Right kidney (tissue), 9 donors: ENCODE measurements around the gene NEK3.
"Not testable (repeated sequence)": the region's sequence is repeated elsewhere in the genome, so short reads cannot be mapped to it uniquely, and the experiment has no call there.

Experiments used
- DNase-seq: peaks from one replicate; pipeline ENCODE4 v3.0.0-alpha.2; 2016
- long read RNA-seq, 8 donors: transcript quantifications; one replicate each; lab custom pipeline, GENCODE V29; 2026

The NEK3 gene, protein sequence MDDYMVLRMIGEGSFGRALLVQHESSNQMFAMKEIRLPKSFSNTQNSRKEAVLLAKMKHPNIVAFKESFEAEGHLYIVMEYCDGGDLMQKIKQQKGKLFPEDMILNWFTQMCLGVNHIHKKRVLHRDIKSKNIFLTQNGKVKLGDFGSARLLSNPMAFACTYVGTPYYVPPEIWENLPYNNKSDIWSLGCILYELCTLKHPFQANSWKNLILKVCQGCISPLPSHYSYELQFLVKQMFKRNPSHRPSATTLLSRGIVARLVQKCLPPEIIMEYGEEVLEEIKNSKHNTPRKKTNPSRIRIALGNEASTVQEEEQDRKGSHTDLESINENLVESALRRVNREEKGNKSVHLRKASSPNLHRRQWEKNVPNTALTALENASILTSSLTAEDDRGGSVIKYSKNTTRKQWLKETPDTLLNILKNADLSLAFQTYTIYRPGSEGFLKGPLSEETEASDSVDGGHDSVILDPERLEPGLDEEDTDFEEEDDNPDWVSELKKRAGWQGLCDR
- long read RNA-seq, donor 1, partial matches to known transcripts, result 0 of 1 reads
- long read RNA-seq, donor 1, other reads (novel, unspliced or antisense), result 0 of 1 reads
- long read RNA-seq, donor 2, partial matches to known transcripts, result 0 of 2 reads
- long read RNA-seq, donor 2, other reads (novel, unspliced or antisense), result 0 of 2 reads
- long read RNA-seq, donor 3, partial matches to known transcripts, result 0 of 1 reads
- long read RNA-seq, donor 3, other reads (novel, unspliced or antisense), result 0 of 1 reads
- long read RNA-seq, donor 4, result 0 reads
- long read RNA-seq, donor 5, partial matches to known transcripts, result 0 of 1 reads
- long read RNA-seq, donor 5, other reads (novel, unspliced or antisense), result 0 of 1 reads
- long read RNA-seq, donor 6, result 0 reads
- long read RNA-seq, donor 7, result 0 reads
- long read RNA-seq, donor 8, result 0 reads

GRCh38 chr13:52159159-52159982 lies at the start of gene NEK3:
TSS of gene NEK3 (minus strand) at chr13:52159597. CDS start at chr13:52156191, 3,406 bp downstream.
- peak; percentile 93 for DNase-seq

DNA sequence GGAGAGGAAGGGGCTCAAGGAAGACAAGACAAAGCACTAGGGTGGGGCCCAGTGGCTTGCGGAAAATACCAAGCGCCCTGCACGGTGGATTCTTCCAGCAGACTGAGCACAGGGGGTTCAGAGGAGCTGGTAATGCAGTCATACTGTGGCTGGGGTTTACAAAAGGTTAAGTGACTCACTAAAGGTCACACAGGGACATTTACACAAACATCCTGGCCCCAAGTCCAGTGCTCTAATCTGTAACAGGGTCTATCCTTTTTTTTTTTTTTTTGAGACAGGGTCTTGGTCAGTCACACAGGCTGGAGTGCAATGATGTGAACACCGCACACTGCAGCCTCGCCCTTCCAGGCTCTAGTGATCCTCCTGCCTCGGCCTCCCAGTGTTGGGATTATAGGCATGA lies 49.0 kb upstream of the NEK3 start:
- not testable (repeated sequence) for DNase-seq

DNA sequence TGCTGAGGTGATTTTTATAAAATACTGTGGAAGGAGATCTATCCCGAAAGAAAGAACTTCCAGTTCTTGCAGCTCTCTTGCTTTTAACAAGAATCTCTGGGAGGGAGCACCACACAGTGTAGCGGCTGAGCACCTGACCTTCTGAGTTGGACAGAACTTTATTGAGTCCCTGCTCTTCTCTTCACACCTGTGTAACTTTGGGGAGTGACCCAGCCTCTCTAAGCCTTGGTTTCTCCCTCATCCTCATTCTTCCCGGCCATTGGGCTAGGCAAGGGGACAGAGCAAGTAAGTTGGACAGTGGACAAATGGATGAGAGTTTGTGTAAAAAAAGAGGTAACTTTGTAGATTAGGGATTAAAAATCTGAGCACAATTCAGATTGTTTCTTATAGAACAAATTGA lies 48.5 kb upstream of the NEK3 start:
- not testable (repeated sequence) for DNase-seq

- not testable (repeated sequence) for DNase-seq
Measured at GRCh38 chr13:52207337-52207736, 47.9 kb upstream of the NEK3 start.

DNA sequence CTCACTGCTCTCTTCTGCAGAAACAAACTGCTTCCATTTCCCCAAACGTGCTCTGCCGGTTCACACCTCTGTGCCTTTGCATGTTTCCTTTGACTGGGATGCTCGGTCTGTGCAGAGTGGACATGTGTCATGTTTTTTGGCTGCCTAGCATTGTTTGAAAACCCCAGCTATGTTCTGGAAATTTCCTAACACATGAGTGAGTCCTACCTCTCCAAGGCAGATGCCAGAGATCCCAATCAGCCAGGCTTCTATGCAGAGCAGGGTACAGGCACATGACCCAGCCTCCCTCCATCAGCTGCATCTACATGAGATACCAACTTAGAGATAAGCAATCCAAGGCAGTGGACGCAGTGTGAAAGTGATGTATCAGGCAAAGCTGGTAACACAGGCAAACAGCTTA lies 45.1 kb upstream of the NEK3 start:
- not testable (repeated sequence) for DNase-seq

GRCh38 chr13:52203864-52204263 lies 44.5 kb upstream of the NEK3 start:
- not testable (repeated sequence) for DNase-seq

- DNase-seq, result not testable (repeated sequence)
Measured at GRCh38 chr13:52202506-52202905, 43.1 kb upstream of the NEK3 start.

GRCh38 chr13:52201439-52202193 lies 42.2 kb upstream of the NEK3 start:
- DNase-seq, result not testable (repeated sequence)

DNA sequence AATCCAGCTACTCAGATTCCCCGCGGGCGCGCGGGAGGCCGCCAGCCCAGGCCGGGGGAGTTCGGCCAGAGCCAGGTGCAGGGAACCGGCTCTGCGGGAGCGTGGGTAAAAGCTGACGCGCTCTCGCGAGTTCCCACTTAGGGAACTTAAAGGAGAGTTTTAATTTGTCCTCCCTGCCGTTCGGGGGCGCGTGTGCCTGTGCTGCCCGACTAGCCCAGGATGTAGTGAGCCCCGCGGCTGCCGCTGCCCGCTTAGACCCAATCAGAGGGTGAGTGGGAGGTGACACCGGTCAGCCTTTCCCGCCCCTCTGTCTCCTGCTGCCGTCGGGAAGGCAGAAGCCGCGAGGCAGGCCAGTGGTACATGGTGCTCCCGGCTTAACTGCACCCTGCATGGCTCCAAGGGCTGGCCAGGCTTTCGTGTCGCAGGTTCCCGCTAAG lies 36.0 kb upstream of the NEK3 start:
- peak; percentile 77 for DNase-seq

GRCh38 chr13:52194184-52194868 lies 34.9 kb upstream of the NEK3 start:
- DNase-seq, result peak; percentile 91

GRCh38 chr13:52193587-52194183 lies 34.3 kb upstream of the NEK3 start:
- DNase-seq, result not testable (repeated sequence)

DNA sequence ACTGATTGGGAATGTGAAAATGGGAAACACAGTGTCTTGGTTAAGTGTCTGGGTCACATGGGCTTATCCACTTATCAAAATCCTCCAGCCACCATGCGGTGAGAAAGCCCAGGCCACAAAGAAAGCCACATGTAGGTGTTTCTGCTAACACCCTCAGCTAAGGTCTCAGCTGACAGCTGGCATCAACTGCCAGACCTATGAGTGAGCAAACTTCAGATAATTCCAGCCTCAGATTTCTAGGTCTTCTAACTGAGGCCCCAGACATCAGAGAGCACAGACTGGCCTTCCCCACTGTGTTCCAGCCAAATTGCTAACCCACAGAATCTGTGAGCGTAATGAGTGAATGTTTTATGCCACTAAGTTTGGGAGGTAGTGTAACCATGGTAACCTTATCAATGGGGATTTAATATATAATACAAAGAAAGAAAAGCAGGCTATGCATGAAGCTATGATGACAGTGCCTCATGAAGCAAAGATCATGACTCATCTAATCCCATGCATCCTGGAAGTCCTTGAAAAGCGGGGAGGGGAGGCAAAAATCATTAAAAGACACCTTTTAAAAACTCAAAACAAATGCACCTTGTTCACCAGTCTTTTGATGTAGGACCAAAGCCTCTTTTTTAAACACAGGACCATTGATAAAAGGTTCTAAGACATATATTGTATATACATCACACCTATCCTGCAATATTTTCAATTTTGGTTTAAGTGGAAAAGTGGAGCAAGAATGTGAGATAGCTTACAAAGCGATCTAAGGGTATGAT lies 28.2 kb upstream of the NEK3 start:
- DNase-seq, result not testable (repeated sequence)

GRCh38 chr13:52187029-52187423 lies 27.6 kb upstream of the NEK3 start:
- no peak for DNase-seq

DNA sequence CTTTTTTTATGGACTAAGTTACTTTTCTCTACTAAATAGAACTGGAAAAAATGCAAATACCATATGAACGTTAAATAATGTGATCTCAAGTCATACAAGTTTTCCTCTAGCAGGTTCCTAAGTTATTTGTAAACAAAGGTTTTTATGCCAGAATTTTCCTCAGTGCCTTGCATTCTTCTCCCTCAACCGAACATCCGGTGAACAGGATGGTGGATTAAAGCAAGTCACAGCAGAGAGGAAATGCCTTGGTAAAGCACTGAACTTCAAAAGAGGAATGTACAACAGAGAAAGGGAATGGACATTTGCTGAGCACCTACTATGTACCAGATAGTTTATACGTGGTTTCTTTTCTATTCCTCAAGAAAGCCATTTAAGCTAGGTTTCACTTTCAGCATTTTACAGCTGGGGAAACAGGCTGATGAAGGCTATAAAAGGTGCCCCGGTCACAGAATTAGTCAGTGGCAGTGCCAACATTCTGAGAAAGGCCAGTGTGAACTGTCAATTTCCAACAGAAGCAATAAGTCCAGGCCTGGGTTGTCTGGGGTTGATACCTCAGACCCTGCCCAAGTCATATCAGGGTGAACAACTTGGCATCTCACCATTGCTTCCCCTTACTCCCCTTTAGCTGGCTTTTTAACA lies 22.0 kb upstream of the NEK3 start:
- not testable (repeated sequence) for DNase-seq

DNA sequence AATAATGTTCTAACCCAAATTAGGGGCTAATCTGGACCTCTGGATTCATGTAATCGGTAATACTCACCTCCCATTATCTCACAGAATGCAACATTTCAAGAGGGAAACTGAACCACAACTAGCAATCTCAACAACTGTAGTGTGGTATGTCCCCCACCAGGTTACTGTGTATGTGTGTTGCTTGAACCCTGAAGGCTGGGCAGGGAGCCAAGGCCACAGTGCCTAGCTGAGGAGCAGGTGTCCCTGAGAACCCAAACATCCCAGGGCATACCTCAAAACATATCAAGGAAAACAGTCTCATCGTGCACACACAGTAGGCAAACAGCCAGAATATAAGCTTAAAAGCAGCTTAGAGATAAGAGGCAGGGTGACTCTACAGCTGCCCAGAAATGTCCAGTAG lies 20.5 kb upstream of the NEK3 start:
- DNase-seq, result no peak

DNA sequence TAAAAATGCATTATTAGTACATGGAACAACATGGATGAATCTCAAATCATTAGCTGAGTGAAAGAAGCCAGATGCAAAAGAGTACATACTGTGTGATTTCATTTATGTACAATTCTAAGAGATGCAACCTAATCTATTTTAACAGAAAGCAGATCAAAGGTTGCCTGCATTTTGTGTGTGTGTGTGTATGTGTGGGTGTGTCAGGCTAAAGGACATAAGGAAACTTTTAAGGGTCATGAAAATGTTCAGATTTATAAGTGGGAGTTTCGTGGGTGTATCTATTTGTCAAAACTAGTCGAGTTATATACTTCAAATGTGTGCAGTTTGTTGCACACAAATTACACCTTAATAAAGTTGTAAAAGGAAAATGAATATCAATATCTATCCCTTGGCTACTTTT lies 17.9 kb upstream of the NEK3 start:
- DNase-seq, result no peak

GRCh38 chr13:52173970-52174369 lies 14.6 kb upstream of the NEK3 start:
- not testable (repeated sequence) for DNase-seq

- no peak for DNase-seq
Measured at GRCh38 chr13:52173373-52173772, 14.0 kb upstream of the NEK3 start.

- not testable (repeated sequence) for DNase-seq
Measured at GRCh38 chr13:52171686-52172085, 12.3 kb upstream of the NEK3 start.
